K562 (cell line): Measurements from ENCODE around the gene CNPY3. TPM values are rescaled to one million over a fixed set of nuclear protein-coding genes. Genes with fewer than 3 reads are reported as not detected.

Experiments used
- ATF1 ChIP-seq, 2 experiments: fragments of 450-650 bp in 1 of 2; IDR thresholded peaks; 2 replicates each; pipeline ENCODE4 v1.6.1; 2016; ENCODE audit warnings: missing compliant biosample characterization in 1 of 2, missing genetic modification characterization in 1 of 2
- BACH1 ChIP-seq: fragments of 200-800 bp; sonication (Bioruptor generic); IDR thresholded peaks from 2 replicates; pipeline ENCODE4 v1.6.1; 2016; ENCODE audit warnings: missing genetic modification characterization, missing compliant biosample characterization
- ETV5 ChIP-seq: sonication (generic); formaldehyde crosslinking; IDR thresholded peaks from 2 replicates; pipeline ENCODE4 v1.4.0; 2020; ENCODE audit warnings: low read depth, mild to moderate bottlenecking, missing genetic modification reagents
- GABPA ChIP-seq: fragments of 200-800 bp; sonication (Bioruptor generic); conservative IDR thresholded peaks from 2 replicates; pipeline ENCODE4 v1.6.1; 2016; ENCODE audit warnings: low read depth, missing genetic modification characterization, missing compliant biosample characterization
- KLF13 ChIP-seq: fragments of 450-650 bp; IDR thresholded peaks from 2 replicates; pipeline ENCODE4 v1.6.1; 2016; ENCODE audit warnings: missing genetic modification characterization, low read depth, mild to moderate bottlenecking, missing compliant biosample characterization, moderate library complexity, borderline replicate concordance
- MAZ ChIP-seq, 2 experiments: fragments of 450-650 bp in 1 of 2; sonication (generic) in 1 of 2; formaldehyde crosslinking; IDR thresholded peaks in 1 of 2; conservative IDR thresholded peaks in 1 of 2; 2 replicates each; pipeline versions ENCODE4 v1.4.0 to v1.5.0; 2020; ENCODE audit warnings: mild to moderate bottlenecking in 1 of 2, missing genetic modification reagents in 1 of 2
- MBD2 ChIP-seq: sonication (generic); IDR thresholded peaks from 2 replicates; pipeline ENCODE4 v1.6.1; 2016; ENCODE audit warnings: low read depth, borderline replicate concordance
- MEF2D ChIP-seq: conservative IDR thresholded peaks from 2 replicates; pipeline ENCODE4 v1.6.1; 2016; ENCODE audit warnings: low read depth, missing genetic modification characterization, missing compliant biosample characterization
- POLR2H ChIP-seq: IDR thresholded peaks from 2 replicates; pipeline ENCODE4 v1.6.1; 2016; ENCODE audit warnings: missing genetic modification characterization, low read depth, mild to moderate bottlenecking, control low read depth, missing compliant biosample characterization, moderate library complexity
- RBBP5 ChIP-seq: fragments of 200-600 bp; sonication (generic); IDR thresholded peaks from 2 replicates; pipeline ENCODE4 v1.6.1; 2012; ENCODE audit warnings: borderline replicate concordance, mild to moderate bottlenecking, low read length, control low read depth, inconsistent platforms; ENCODE audit not compliant: insufficient read depth, poor library complexity, severe bottlenecking
- RCOR1 ChIP-seq, 2 experiments: IDR thresholded peaks; 2 replicates each; pipeline ENCODE4 v1.6.1; 2012; ENCODE audit warnings: low read depth in 2 of 2, low read length in 2 of 2, borderline replicate concordance in 1 of 2, improper control_type of control experiment in 1 of 2
- SMARCA5 ChIP-seq: fragments of 450-650 bp; IDR thresholded peaks from 2 replicates; pipeline ENCODE4 v1.6.1; 2016
- SMARCE1 ChIP-seq: fragments of 450-650 bp; IDR thresholded peaks from 2 replicates; pipeline ENCODE4 v1.7.1; 2016; ENCODE audit warnings: mild to moderate bottlenecking
- ZBED1 ChIP-seq: IDR thresholded peaks from 2 replicates; pipeline ENCODE4 v1.6.1; 2014
- ZNF224 ChIP-seq: sonication (generic); formaldehyde crosslinking; IDR thresholded peaks from 2 replicates; pipeline ENCODE4 v1.8.0; 2022; ENCODE audit warnings: mild to moderate bottlenecking, missing genetic modification reagents
- polyA plus RNA-seq, 8 experiments: library from polyadenylated mRNA; depleted of rRNA in 4 of 8; stranded (reverse) in 5 of 8; unstranded in 3 of 8; fragments of >200 nt; fragmentation: Nextera tagmentation in 2 of 8; fragmentation: Illumina TruSeq in 1 of 8; extraction: Ambion mirVana in 2 of 8; extraction: Trizol in 1 of 8; gene quantifications; 2 replicates each; pipeline versions ENCODE4 v1.2.1 to v1.2.3, GENCODE V29; 2011 to 2014; ENCODE audit warnings: inconsistent platforms in 1 of 8, missing spikeins in 1 of 8
- total RNA-seq, 7 experiments: library from RNA; depleted of rRNA in 6 of 7; stranded (reverse); fragments of >200 nt in 6 of 7; fragmentation: Illumina TruSeq in 2 of 7; extraction: Trizol in 2 of 7; gene quantifications; 2 replicates each; pipeline versions ENCODE4 v1.2.1 to v1.2.3, GENCODE V29; 2011 to 2021; ENCODE audit warnings: low replicate concordance in 1 of 7
- TF ChIP-seq, protein P1 (sequence below): fragments of 250-450 bp; sonication (Bioruptor Pico); IDR thresholded peaks from 2 replicates; pipeline ENCODE4 v1.4.0; 2020; ENCODE audit warnings: mild to moderate bottlenecking, moderate library complexity, borderline replicate concordance
- TF ChIP-seq, protein P2 (sequence below): fragments of 450-650 bp; IDR thresholded peaks from 2 replicates; pipeline ENCODE4 v1.6.1; 2016; ENCODE audit warnings: antibody characterized with exemption
- TF ChIP-seq, protein P3 (sequence below): fragments of 250-450 bp; sonication (Bioruptor Pico); IDR thresholded peaks from 2 replicates; pipeline ENCODE4 v1.5.1; 2021; ENCODE audit warnings: mild to moderate bottlenecking
- TF ChIP-seq, protein P4 (sequence below): sonication (generic); formaldehyde crosslinking; IDR thresholded peaks from 2 replicates; pipeline ENCODE4 v1.8.1; 2023; ENCODE audit warnings: mild to moderate bottlenecking, missing genetic modification reagents

The CNPY3 gene
- total and polyA plus RNA-seq, 9 of the 15 experiments (the other 6 are each of a cell fraction or from before 2014, with no cell fraction given): 2.4 to 37.4 (median 21.2) TPM

DNA sequence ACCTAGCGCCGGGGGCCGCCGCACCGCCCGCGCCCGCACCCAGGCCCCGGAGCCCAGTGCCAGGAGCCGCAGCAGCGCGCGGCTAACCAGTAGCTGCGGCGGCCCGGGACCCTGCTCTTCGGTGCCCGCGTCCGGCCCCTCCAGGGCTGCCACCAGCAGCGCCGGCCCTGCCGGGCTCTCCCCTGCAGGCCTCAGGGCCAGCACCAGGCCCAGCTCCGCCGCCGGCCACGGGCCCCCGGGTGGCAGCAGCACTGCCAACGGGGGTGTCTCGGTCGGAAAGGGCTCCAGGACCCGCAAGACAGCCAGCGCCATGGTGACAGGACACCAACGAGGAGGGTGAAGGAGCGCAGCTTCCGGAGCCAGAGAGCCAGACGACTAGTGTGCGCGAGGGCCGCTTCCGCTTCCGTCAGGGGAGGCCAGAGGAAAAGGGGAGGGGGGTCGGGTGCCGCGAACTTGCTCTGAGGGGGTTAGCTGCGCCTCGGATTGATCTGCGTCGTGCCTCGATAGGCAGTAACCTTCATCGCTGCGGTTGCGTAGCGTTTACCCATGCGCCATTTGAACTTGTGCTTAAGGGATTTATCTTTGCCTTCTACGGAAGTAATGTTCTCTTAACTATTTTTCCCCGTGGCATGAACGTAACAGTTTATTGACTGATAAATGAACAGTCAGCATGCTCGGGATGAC lies 49.7 kb downstream of the CNPY3 start, which contains the start of gene PEX6 (continued):
- no peak; the same call in 1 of the 2 replicates for TF ChIP-seq ATF1 (CRISPR knock-in tag; IDR thresholded peaks at IDR 0.05)
- peak; percentile 89 for TF ChIP-seq ATF1 (tag; IDR thresholded peaks at IDR 0.05)
- 0 out of 2 replicates have a peak, but pooled peaks have one; percentile 50 for TF ChIP-seq KLF13
- TF ChIP-seq GABPA (tag): peak; percentile 97
- TF ChIP-seq, protein P1, sequence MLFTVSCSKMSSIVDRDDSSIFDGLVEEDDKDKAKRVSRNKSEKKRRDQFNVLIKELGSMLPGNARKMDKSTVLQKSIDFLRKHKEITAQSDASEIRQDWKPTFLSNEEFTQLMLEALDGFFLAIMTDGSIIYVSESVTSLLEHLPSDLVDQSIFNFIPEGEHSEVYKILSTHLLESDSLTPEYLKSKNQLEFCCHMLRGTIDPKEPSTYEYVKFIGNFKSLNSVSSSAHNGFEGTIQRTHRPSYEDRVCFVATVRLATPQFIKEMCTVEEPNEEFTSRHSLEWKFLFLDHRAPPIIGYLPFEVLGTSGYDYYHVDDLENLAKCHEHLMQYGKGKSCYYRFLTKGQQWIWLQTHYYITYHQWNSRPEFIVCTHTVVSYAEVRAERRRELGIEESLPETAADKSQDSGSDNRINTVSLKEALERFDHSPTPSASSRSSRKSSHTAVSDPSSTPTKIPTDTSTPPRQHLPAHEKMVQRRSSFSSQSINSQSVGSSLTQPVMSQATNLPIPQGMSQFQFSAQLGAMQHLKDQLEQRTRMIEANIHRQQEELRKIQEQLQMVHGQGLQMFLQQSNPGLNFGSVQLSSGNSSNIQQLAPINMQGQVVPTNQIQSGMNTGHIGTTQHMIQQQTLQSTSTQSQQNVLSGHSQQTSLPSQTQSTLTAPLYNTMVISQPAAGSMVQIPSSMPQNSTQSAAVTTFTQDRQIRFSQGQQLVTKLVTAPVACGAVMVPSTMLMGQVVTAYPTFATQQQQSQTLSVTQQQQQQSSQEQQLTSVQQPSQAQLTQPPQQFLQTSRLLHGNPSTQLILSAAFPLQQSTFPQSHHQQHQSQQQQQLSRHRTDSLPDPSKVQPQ (CRISPR knock-in tag): no peak
- peak; percentile 29 to 55; a peak in 2 of 4 replicates for TF ChIP-seq MAZ (CRISPR knock-in tag; conservative IDR thresholded peaks at IDR 0.05 in 1 of 2, IDR thresholded peaks at IDR 0.05 in 1 of 2)
- peak; percentile 87 for TF ChIP-seq RBBP5
- TF ChIP-seq POLR2H (tag): peak; percentile 83; the same call in 1 of the 2 replicates
- TF ChIP-seq MBD2: peak; percentile 79
- TF ChIP-seq SMARCA5: no peak
- TF ChIP-seq ZBED1: no peak
- 0 out of 2 replicates have a peak, but pooled peaks have one; percentile 18 for TF ChIP-seq MEF2D (tag)
- peak; percentile 74 for TF ChIP-seq SMARCE1
- TF ChIP-seq ETV5: peak; percentile 87; the same call in 1 of the 2 replicates
- no peak for TF ChIP-seq ZNF224 (CRISPR knock-in tag)
- TF ChIP-seq, protein P2, sequence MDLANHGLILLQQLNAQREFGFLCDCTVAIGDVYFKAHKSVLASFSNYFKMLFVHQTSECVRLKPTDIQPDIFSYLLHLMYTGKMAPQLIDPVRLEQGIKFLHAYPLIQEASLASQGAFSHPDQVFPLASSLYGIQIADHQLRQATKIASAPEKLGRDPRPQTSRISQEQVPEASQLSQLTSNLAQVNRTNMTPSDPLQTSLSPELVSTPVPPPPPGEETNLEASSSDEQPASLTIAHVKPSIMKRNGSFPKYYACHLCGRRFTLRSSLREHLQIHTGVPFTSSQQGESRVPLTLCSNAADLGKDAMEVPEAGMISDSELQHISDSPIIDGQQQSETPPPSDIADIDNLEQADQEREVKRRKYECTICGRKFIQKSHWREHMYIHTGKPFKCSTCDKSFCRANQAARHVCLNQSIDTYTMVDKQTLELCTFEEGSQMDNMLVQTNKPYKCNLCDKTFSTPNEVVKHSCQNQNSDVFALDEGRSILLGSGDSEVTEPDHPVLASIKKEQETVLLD: peak; percentile 64; the same call in 1 of the 2 replicates
- no peak for TF ChIP-seq BACH1 (tag)
- TF ChIP-seq, protein P3, sequence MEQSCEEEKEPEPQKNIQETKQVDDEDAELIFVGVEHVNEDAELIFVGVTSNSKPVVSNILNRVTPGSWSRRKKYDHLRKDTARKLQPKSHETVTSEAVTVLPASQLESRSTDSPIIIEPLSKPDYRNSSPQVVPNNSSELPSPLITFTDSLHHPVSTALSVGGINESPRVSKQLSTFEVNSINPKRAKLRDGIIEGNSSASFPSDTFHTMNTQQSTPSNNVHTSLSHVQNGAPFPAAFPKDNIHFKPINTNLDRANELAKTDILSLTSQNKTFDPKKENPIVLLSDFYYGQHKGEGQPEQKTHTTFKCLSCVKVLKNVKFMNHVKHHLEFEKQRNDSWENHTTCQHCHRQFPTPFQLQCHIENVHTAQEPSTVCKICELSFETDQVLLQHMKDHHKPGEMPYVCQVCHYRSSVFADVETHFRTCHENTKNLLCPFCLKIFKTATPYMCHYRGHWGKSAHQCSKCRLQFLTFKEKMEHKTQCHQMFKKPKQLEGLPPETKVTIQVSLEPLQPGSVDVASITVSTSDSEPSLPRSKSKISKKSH: no peak
- TF ChIP-seq RCOR1 (IDR thresholded peaks at IDR 0.05; ENCODE audit: borderline replicate concordance in 1 of 2, low read depth in 2 of 2, low read length in 2 of 2): peak in 1 of 2 experiments; percentile 12; a peak in 1 of 4 replicates
- TF ChIP-seq, protein P4, sequence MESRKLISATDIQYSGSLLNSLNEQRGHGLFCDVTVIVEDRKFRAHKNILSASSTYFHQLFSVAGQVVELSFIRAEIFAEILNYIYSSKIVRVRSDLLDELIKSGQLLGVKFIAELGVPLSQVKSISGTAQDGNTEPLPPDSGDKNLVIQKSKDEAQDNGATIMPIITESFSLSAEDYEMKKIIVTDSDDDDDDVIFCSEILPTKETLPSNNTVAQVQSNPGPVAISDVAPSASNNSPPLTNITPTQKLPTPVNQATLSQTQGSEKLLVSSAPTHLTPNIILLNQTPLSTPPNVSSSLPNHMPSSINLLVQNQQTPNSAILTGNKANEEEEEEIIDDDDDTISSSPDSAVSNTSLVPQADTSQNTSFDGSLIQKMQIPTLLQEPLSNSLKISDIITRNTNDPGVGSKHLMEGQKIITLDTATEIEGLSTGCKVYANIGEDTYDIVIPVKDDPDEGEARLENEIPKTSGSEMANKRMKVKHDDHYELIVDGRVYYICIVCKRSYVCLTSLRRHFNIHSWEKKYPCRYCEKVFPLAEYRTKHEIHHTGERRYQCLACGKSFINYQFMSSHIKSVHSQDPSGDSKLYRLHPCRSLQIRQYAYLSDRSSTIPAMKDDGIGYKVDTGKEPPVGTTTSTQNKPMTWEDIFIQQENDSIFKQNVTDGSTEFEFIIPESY (CRISPR knock-in tag): no peak
